ENCODE measurements around the gene NPY4R.
"Not testable (repeated sequence)": the region's sequence is repeated elsewhere in the genome, so short reads cannot be mapped to it uniquely, and the experiment has no call there.

Gene NPY4R, protein sequence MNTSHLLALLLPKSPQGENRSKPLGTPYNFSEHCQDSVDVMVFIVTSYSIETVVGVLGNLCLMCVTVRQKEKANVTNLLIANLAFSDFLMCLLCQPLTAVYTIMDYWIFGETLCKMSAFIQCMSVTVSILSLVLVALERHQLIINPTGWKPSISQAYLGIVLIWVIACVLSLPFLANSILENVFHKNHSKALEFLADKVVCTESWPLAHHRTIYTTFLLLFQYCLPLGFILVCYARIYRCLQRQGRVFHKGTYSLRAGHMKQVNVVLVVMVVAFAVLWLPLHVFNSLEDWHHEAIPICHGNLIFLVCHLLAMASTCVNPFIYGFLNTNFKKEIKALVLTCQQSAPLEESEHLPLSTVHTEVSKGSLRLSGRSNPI

GRCh38 chr10:46465765-46466164 is at the start of gene NPY4R:
TSS of gene NPY4R (minus strand) at chr10:46465958. CDS start at chr10:46462635, 3,323 bp downstream.
- not testable (repeated sequence) for DNase-seq (ENCODE audit: low spot score)

DNA sequence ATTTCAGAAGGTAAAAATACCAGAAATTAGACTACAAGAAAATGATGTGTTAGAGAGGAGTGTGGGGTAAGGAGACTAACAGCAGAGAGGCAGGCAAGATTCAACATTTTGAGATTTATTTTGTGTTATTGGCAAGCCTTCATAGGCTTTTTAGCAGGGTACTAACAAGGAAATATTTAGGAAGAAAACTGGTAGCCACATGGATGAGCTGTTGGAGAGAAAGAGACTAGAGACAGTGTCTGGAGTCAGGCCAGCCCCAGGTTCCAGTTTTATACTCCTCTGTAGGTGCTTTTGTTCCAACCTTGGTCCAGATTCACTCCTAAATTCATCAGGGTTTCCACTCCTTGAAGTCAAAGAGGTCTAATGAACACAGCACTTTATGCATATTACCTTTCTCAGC is 49.6 kb upstream of the NPY4R start:
- DNase-seq (ENCODE audit: low spot score), result no peak

DNA sequence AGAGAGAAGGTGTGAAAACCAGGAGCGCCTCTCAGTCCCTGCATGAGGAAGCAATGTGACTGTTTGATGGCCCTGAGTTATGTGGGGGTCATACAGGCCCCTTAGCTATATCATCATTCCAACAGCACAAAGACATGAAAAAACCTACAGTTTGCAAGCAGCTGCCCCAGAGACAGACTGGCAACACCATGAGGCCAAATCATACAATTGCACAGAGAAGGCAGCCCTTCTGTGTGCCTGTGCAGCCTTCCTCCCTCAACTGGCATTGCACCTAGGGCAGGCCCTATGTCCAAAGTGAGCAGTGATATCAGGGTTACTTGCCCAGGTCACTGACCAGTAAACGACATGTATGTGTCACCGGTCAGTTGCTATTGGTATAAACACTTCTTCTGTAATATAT is 49.1 kb upstream of the NPY4R start:
- DNase-seq (ENCODE audit: low spot score), result no peak

DNA sequence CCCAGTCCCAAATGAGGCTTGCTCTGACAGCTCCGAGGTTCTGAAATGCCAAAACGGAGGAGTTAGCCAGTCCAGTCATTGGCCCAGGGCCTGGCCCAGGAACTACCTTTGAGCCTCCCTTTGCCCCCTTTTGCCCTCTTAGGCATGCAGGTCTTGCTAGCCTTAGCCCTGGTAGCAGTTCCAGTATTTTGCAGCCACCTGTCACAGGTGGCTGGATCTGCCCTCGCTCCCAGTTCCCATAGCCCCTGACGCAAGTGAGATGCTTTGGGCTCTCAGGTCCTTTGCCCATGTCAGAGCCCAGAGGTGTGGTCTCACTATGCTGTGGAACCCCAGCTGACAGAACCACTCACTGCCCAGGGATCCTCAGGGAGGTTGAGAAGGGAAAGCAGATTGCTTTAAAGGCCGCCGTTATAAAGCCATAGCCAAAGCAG is 48.7 kb upstream of the NPY4R start:
- DNase-seq (ENCODE audit: low spot score), result no peak

DNA sequence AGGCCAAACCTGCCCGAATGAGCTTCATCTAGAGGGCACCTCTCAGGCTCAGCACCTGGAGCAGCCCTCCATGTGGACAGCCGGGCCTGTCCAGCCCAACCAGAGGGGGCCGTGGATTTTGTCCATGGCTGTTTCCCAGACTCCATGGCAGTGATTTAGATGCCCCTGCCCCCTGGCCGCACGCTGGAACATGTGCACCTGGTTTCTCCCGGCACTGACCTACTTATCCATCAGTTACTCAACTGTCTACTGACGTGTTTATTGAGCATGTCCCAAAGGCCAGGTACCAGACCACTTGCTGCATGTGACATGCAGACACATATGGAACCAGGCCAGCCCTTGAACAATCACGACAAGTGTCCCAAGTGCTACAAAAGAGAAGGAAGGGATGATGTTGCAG is 47.6 kb upstream of the NPY4R start:
- DNase-seq (ENCODE audit: low spot score), result not testable (repeated sequence)

DNA sequence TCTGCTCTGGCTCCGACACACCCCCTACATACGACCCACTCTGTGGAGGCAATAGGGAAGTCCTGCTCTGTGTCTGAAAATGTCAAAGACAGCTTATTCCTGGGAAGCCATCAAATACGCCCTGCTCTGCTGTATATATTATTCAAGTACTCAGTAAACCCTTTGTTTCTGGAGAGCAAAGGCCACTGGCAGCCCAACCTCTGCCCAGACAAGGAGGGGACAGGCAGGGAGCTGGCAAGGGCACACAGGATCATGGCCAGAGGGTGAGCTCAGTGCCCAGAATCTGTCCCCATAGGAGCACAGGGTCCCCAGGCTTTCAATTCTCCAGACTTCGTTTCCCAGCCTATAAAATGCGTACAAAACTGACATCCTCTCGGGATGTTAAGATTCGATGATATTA is 47.0 kb upstream of the NPY4R start:
- DNase-seq (ENCODE audit: low spot score), result not testable (repeated sequence)

DNA sequence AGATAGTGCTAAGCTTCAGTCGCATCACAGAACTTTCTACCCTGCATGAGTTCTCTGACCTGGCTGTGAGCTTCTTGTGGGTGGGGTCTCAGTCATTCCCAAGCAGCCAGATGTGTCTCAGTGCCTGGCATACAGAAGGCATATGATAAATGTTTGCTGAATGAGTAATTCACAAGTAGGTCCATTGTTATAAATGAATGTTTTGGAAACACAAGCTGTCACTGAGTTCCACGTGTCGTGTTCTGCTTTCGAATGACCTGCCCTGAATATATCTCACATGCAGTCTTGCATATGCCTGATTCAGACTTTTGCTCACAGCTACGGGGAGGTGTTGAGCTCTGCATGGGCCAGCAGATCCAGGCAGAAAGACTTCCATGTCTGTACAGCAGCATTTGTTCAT is 46.2 kb upstream of the NPY4R start:
- not testable (repeated sequence) for DNase-seq (ENCODE audit: low spot score)

GRCh38 chr10:46499990-46500389 is 34.2 kb upstream of the NPY4R start:
- DNase-seq (ENCODE audit: low spot score), result not testable (repeated sequence)

GRCh38 chr10:46498985-46499703 is 33.4 kb upstream of the NPY4R start:
- DNase-seq (ENCODE audit: low spot score), result not testable (repeated sequence)

GRCh38 chr10:46497878-46498277 is 32.1 kb upstream of the NPY4R start:
- DNase-seq (ENCODE audit: low spot score), result not testable (repeated sequence)

DNA sequence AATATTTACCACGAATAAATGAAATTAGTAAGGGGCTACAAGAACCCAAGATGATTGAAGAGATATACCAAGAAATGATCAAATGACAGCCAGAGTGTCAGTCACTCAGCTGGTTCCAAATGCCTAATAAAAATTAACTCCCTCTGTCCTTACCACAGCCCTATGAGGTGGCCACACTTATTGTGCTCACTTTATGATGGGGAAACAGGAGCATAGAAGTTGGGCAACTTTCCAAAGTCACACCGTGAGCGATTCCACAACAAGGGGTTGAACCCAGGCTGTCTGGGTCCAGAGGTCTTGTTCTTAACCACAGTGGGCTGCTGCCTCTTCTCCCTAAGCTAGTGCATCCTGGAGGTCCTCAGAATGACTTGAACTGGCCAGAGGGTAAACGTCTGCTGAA is 31.6 kb upstream of the NPY4R start:
- not testable (repeated sequence) for DNase-seq (ENCODE audit: low spot score)

GRCh38 chr10:46491364-46492114 is 25.8 kb upstream of the NPY4R start:
- not testable (repeated sequence) for DNase-seq (ENCODE audit: low spot score)

DNA sequence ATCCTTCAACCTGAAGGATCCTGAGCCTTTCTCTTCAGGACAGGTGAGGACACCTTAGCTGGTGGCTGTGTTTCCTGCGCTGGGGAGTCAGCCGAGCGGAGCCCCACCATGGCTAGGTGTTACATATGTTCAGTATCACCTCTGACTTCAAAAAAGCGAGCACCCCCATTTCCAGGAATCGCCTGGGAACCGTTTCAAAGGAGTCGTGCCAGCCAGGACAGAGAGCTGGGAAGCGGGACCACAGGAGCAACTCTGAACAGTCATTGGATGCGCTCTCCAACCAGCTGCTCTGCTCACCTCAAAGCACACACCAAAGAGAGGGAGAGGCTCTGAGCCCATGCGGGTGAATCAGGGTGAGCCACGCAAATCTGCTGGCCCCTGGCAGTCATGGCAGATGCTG is 24.5 kb upstream of the NPY4R start:
- DNase-seq (ENCODE audit: low spot score), result not testable (repeated sequence)

DNA sequence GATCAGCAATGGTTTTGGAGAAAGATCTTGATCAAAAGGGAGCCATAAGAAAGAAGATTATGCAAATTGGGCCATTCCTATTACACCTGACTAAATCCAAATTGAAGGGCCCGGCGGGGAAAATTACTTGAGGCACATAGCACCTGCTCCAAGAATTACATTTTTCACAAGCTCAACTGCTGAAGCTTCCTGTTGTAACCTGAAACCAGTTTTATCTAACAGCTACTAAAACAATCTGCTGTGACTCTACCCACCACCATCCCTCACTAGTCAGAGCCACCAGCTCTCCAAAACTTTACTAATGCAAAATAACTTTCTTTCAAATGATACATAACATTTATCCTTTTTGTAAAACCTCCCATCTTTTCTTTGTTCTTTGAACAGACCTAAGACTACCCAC is 20.7 kb upstream of the NPY4R start:
- not testable (repeated sequence) for DNase-seq (ENCODE audit: low spot score)

DNA sequence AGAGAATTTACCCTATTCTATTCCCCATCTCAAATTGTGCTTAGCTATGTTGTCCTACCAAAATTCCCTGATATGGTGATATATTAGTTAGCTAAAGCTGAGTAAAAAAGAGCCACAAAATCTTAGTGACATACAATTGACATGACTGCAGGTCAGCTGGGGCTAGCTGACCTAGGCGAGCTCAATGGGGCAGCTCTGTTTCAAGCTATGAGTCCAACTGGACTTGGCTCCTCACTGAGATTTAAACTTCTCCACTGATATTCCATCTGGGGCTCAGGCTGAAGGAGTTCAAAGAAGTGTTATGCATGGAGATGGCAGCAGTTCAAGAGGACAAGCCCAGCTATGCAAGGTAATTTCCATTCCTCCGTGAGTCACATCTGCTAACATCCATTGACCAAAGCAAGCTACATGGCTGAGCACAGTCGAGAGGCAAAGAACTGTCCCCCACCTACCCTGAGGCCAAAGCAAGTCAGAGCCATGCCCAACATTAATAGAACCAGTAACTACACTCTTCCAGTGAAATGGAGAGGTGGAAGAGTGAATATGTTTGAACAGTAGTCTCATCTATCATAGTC is 9.1 kb upstream of the NPY4R start:
- not testable (repeated sequence) for DNase-seq (ENCODE audit: low spot score)

DNA sequence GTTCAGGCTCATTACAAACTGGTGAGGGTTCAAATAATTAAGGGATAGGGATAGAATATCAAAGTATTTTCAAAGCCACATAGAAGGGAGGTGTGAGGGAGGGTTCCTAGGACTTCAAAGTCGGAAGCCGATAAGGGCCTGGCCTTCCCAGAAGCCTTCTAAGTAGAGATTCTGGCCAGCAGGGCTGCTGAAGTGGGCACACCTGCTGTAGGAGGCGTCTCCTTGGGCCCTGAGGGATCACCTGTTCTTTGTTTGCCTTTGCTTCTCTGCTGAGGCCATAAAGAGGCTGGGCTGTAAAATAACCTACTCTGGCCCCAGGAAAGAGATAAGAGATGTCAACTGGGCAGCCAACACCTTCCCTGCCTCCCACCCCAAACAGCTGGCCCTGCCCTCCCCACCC is 8.0 kb upstream of the NPY4R start:
- DNase-seq (ENCODE audit: low spot score), result not testable (repeated sequence)

DNA sequence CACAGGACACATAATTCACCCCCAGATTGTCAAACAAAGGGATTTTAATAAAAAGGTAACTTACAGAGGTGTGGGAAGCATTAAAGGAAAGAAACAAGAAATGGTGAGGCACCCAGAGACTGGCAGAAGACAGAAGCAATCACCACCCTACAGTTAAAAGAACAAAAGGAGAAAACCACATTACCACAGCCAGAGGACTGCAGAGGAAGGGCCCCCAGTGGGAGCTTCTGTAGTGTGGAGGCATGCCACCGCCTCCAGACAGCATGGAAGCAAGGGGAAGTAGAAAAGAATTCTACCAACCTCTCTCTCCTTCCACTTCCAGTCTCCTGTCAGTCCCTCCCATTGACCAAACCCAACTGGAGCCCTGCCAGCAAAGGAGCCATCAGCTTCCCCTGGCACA is 4.4 kb upstream of the NPY4R start:
- not testable (repeated sequence) for DNase-seq (ENCODE audit: low spot score)

DNA sequence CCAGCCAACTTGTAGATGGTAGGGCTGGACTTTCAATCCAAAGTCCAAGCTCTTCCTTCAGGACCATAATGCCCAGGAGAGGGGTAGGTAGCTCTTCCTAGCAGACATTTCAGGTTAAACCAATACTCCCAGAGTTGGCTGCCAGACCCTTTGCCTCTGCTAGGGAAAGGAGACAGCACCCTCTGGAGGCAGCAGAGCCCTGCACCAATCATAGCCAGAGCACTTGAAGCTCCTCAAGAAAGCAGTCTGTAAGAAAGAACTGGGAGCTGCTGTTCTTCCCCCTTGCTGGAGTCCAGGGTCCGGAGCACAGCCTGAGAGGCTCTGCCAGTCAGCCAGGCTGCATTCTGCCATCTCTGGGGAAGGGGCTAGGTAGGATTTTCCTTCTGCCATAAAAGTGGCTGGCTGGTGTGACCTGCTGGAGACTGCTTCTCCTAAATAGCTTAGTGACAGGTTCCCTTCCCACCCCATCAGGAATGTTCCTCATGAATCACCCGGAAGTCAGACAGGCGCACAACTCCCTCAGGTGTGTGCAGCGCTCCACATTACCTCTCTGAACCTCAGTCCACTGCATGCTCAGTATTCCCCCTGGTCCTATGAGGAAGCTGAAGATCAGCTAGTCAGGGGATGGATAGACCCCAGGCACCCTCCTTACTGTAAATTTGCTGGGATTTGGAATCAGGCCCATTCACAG is 2.5 kb upstream of the NPY4R start:
- not testable (repeated sequence) for DNase-seq (ENCODE audit: low spot score)

DNA sequence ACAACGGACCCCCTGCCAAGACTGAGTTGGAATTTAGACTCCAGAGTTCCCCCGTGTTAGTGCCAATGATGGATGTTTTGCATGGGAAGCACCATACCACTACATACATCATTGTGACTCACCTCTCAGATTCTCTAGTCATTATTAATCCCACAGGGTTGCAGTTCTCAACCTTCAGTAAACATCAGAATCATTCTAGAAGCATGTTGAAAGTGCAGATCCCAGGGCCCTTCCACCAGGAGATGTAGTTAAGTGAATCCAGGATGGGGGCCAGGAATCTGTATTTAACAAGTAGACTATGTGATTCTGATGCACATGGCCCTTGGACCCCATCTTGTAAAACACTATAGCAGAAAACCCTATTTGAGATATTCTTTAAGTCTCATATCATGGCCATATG is 2.1 kb downstream of the NPY4R start:
- not testable (repeated sequence) for DNase-seq (ENCODE audit: low spot score)

DNA sequence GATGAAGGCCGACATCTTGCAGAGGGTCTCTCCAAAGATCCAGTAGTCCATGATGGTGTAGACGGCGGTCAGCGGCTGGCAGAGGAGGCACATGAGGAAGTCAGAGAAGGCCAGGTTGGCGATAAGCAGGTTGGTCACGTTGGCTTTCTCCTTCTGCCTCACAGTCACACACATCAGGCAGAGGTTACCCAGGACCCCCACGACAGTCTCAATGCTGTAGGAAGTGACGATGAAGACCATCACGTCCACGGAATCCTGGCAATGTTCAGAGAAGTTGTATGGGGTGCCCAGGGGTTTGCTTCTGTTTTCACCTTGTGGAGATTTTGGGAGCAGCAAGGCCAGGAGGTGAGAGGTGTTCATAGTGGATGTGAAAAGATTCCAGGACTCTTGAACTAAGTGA is 3.5 kb downstream of the NPY4R start:
- not testable (repeated sequence) for DNase-seq (ENCODE audit: low spot score)

GRCh38 chr10:46459579-46459978 is 6.2 kb downstream of the NPY4R start:
- not testable (repeated sequence) for DNase-seq (ENCODE audit: low spot score)
